GM19467 (cell line): ENCODE results near the gene ACOXL.
A peak's percentile ranks its signal among the peaks of the same experiment; 100 is the strongest.

Experiments used
- ATAC-seq: cut with Tn5 transposase; IDR thresholded peaks from one replicate; pipeline ENCODE4 v1.9.1; 2021; ENCODE audit warnings: mild to moderate bottlenecking, moderate library complexity; ENCODE audit not compliant: unreplicated experiment

Gene ACOXL

DNA sequence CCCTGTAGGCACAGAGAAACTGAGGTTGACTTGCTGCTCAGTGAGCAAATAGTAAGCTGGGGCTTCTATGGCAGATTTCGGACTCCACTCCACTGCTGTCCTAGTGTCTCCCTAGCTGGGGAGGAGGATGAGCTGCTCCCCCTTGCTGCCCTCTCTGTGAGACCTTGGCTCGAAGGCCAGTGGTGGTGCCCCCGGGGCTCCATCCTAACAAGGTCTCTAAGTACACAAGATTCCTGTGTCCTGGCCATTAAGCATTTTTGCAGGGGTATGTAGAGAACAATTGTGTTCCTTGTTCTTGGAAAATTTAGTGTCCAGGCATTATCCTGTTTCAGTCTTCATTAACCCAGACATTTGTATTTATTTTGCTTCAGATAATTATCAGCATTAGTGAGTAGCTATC lies 367.0 kb downstream of the ACOXL start:
- no peak for ATAC-seq

DNA sequence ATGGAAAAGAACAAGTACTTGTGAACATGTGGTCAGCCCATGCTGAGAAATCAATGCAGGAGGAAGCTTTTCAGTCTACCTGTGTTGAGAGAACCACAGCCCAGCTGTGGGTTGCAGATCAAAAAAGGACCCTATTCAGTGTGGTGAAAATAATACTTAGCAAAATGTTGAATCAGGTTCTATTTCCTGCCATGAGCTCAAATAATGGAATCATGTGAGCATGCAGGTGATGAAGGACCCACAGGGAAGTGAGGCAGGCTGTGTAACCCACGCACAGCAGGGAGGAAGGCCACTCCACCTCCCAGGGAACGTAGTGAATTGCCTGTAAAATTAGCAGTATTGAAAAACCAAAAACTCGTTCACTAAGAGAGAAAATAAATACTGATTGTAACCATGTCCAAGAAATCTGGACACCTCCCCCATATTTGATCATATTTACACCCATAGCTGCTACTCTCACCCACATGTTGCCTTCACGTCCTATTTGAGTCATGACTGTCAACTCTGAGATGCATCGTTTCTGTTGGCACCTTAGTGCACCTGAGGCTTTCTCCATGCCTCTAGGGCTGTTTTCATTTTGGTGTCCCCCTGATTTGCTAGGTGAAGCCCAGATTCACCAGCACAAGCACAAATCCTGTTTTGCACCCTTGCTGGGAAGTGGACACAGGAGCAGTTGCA lies 367.9 kb downstream of the ACOXL start:
- ATAC-seq = peak; percentile 27

DNA sequence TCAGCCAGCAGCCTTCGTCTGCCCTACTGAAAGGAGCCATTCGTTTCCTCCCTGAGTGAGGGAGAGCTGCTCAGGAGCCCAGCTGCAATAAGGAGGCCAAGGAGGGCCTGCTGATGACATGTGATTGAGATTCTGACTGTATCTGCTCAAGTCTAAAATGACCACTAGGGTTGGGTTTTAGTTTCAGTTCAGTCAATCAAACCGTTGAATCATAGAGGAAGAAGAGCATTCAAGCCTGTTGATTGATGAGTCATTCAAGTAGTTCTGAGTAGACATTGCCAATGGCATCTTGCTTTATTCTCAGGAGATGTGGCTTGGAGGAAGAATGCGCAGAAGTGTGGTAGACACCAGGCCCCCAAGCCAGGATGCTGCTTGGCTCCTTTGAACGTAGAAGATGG lies 368.4 kb downstream of the ACOXL start:
- ATAC-seq = peak; percentile 69

DNA sequence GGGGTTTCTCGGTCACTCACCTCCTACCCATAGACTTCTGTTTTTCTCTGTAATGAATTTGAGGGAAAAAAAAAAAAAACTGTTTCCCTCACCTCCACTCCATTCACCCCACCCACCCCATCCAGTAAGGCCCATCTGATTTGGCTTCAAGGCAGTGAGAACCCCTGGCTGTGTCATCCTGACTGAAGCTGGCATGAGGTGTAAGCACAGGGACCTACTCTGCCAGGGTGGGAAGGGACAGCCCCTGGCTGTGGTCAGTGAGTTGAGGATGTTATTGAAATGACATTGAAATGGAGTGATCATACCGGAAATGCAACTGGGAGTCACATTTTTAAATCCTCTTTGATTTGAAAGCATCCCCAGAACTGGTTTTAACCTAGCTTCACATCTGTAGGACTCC lies 369.2 kb downstream of the ACOXL start:
- no peak for ATAC-seq

DNA sequence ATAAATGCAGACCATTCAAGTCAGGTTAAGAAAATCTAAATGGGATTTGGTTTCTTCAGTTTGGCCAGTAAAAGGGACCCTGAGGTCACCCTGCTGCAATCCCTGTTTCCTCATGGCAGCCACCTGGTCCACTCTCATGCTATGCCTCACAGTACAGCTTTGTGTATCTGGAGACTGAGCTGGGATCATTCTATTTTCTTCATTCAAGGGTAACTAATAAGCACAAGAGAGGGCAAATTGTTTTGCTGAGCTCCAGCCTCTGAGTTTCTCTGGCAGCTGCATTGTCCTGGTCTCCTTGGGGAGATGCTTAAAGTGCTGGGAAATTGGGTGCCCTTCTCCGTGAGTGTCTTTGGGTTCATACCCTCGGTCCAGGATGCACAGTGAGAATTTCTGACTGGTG lies 369.8 kb downstream of the ACOXL start:
- ATAC-seq = no peak

DNA sequence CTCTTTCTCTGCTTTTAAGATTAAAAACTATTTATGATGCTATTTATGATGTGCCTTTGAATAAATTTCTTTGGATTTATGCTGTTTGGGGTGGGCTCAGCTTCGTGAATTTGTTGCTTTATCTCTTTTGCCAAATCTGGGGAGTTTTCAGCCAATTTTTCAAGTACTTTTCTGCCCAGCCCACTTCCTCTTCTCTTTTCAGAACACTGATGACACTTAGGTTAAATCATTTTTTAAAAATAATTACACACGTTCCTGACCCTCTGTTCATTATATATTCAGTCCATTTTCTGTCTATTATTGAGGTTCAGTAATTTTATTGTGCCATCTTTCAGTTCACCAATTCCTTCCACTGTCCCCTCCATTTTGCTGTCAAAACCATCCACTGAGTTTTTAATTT lies 373.6 kb downstream of the ACOXL start:
- no peak for ATAC-seq

DNA sequence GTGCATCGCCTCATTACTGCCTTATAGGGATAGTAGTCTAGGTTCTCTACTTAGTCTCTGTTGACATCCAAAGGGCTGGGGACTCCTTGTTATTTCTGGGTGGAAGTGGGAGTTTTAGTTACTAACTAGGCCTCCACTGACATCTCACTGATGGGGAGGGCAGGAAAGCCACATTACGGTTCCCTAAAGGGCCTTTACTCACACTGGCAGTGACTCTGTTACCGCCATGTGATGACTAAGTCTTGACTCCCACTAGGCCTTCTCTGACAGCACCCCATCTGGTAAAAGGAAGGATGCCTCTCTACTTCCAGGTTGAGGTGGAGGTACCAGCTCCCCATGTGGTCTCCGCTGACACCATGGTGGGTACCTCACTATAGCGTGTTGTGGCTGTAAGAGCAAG lies 374.3 kb downstream of the ACOXL start:
- no peak for ATAC-seq

DNA sequence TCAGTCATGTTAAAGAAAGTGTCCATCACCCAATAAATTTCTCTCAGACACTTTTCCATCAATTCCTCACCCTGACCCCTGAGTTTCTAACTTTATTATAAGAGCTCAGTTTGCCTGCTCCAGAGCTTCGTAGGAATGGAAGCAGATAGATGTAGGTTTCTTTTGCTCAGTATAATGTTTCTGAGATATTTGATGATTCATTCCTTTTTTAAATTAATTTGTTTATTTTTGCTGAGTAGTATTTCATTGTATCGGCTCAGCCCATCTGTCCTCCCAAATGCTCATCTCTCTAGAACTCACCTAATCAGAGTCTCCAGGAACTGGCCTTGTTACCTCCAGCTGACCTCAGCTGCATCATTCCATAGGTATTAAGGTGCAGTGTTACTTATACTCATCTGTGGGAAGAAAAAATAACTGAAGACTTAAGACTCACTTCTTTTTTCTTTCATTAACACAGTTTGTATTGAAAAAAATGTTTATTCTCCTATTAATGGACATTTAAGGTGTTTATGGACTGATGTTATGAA lies 376.4 kb downstream of the ACOXL start:
- no peak for ATAC-seq

DNA sequence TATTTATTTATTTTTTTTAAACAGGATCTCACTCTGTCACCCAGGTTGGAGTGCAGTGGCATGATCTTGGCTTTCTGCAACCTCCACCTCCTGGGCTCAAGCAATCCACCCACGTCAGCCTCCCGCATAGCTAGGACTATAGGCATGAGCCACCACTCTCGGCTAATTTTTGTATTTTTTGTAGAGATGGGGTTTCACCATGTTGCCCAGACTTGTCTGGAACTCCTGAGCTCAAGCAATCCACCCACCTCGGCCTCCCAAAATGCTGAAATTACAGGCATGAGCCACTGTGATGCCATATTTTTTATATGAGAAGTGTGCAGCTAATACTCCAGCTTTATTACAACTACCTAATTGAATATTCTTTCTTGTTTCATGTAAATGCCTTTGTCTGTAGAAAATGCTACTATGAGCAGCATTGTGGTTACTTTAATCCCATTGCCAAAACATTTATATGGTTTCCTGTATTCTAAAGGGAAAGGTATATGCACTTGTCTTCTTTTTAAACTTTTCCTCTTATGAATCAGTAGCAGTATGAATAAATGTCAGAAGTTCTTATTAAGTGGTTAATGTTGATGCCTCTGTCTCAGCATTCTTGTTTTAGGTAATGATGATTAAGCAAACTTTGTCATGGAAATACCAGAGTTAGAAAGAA lies 378.9 kb downstream of the ACOXL start:
- ATAC-seq = no peak

DNA sequence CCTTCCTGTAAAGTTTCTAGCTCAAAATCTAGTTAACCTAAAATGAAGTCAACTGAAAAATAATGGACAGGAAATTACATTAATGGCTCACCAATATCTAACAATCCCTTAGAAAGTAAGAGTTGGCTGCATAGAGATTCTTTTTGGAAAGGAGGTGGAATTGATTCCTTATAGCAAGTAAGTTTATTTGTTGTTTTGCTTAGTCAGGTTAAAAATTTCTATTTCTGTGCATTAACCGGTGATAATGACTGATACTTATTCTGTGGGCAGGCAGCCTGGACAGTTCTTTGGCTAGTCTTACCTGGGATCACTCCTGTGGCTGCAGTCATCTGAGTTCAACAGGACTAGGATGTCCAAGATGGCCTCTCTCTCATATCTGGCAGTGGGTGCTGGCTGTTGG lies 381.5 kb downstream of the ACOXL start:
- ATAC-seq = no peak

DNA sequence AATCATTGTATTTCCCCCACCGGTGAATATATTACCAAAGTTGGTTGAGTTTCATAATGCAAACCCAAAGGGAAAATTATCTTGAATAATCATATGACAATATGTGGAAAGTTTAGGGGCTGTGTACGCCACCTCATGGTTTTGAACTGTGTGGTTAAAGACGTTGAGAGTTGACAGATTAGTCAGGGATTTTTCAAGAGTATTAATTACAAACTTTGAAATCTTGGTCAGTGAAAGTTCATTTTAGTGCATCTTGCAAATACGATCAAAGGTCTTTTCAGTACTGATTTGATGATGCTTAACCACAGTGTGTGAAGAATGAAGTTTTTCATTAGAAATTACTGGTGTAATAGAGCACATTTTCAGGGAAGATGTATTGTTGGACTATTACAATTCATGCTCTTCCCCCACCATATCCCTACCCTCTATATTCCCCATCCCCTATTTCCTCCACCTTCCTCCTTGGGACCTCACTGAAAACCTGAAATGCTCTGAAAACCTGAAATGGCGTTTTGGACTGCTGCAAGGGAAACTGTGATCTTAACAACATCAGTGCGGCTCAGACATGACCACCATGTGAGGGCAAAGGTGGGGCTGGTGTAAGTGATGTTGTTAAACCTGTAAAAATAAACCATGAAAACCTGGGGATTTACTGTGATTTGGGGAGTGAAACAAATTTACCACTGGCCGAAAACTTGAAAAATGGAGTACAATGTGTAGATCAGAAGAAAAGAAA lies 383.8 kb downstream of the ACOXL start:
- no peak for ATAC-seq

DNA sequence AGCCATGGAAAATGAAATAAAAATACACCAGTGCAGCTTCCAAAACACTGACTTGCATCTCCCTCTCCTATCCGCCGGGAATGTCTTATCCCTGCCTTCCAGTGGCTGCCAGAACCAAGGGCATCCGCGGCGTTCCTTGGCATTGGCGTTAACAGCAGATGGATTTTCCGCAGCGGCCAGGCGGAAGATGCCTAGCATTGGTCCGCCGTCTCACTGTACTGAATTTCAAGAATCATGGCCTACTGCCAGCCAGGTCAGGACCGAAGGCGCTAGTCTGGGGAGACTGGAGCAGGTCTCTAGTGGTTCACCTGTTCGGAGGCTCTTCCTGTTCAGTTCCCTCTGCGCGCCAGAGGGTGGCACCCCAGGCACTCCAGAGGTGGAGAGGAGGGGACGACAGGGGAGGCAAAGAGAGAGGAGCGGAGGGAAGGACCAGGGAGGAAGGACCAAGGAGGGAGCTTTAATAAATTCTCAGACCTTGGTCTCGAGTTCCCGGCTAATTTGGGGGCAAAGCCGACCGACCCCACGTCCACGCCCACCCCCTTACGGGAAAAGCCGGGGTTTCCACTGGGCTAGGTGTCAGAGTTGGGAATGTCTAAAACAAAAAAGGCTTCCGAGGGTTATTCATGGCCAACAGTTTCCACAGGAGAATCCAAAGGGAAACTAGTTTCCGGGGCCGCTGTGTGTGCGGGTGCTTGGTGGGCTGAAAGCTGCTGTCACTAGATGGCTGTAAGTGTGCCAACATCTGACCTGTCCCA lies 384.6 kb downstream of the ACOXL start:
- ATAC-seq = no peak

DNA sequence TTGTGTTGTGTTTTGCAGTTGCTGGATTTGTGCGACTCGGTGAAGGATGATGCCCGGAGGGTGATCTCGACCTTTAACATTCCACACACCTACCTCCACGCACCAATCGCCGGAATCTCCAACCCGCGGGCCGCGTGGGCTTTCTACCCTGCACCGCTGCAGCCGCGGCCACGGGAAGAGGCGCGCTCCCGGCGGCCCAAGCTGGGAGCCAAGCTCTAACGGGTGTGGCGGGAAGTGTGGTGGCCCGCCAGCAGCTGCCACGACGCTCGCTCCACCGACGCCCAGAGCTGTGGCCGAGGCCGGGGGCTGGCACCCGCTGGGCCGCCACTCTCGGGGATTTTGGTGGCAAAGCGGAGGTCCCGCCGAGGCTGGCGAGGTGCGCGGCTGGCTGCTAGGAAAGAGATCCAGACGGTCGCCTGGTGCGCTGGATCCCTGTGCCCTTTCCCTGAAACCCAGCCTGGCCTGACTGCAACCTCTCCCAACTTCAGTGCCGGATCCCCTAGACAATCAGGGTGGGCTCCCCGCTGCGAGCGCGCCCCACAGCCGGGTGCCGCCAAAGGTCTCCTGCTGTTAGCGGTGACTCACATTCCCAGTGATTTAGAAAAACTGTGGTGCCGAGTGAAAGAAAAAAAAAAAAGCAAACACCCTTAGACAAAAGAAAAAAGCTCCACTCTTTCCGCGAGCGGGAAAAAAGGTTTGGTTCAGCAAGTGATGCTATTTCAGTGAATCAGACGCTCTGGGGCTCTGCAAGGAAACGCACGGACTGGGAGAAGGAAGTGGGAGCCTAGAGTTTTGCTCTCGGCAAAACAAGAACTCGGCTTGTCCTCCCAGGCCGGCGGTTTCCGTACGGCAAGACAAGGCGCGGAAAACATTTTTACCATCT lies 385.5 kb downstream of the ACOXL start:
- no peak for ATAC-seq

DNA sequence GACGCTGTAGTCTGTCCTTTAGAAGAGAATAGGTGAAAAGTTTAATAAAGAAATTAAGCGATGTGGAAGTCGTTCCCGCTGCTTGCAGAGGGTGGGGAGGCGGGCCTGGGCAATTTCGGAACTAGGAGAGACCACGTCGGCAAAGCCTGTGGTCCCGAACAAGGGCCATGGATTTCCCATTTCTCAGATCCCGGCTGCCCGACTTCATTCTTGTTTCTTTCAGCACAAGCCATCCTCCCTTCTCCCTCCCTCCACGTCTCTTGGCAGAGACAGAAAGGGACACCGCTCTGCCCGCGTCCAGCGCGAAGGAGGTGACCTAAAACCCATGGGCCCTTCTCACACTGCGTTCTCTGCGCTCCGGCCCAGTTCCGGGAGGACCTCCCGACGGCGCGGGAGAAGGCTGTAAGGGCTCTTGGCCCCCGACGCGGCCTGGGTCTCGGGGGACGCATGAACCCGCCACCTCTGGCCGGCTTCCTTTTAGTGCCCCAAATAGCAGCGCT lies 386.2 kb downstream of the ACOXL start:
- ATAC-seq = no peak

DNA sequence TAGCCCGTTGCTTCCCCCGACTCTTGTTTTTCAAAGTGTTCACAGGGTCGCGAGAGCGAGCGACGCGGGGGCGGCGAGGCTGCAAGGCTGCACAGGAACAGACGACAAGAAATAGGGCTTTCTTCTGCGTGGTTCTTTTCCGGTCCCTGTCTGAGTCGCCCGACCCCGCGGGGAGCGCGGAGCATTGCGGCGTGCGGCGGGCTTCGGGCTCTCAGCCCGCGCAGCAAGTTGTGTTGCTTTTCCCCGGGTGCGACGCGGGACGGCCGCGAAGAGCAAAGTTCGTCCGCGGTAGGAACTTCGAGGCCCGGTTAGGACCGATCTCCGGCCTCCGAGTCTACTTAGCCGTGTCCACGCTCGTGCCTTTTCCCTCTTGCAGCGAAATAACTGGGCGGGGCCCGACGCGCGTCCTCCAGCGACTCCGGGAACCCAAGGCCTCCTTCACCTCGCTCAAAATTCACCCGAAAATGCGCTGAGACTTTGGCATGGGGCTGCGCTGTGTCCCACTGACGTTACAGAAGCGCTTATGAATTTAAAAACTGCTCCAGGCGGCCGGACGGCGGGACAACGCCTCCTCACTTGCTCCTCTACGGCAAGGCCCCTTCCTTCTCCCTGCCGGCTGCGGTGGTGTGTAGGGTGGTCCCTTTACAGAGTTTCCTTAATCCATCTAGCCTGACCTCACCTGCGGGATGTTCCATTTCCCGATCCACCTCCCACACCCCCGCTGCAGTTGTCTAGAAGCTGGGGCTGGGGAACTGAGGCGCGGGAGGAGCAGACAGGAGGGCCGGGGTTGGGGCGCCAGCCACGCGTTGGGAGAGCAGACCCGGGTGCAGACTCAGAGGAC lies 386.8 kb downstream of the ACOXL start:
- ATAC-seq = no peak

DNA sequence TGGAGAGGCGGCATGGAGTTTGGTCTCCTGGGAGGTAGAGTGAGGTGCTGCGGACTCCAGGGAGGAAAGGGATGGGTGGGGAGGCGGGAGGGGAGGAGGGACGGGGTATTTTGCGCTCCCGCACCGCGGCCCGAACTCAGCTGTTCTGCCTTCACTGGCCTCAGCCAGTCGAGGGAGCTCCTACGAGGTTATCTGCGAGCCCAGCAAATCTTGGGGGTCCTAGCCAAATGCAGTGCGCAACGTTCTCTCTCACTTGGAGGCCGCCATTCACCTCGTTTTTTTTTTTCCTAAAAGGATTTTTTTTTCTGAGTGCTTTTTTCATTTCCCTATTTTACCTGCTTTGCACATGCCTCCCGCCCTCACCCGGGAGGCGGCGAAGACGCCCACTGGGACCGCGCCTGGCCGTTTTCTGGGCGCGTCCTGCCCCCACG lies 387.5 kb downstream of the ACOXL start:
- ATAC-seq = no peak

DNA sequence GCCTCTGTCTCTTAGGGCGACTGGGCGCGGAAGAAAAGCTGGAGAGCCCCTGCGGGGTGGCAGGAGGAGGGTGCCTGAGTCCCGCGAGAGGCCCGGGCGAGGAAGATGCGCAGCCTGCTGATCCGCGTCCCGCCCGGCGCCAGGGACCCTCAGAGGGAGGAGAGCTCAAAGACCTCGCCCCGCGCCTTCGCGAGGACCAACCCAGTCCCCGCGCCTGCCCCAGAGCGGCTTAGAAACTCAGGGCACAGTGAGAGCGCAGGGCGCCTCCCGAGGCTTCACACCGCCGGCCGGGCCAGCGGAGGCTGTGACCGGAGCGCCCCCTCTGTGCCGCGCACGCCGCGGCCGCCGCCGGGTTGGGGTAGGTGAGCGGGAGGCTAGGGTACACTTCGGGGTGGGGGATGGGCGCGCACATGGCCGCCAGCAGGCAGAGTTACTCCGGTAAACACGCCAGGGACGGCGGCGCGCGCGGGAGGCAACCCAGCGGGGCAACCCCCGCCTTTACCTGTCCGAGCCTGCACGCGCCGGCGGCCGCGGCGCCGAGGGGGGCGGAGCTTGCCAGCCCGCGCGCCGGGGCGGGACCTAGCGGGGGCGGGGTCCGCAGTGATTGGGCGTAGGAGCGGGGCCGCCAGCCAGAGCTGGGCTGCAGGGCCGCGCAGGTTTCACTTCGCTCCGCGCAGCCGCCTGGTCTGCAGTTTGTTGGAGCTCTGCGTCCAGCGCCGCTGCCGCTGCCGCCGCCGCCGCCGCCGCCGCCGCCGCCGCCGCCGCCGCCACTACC lies 388.1 kb downstream of the ACOXL start, which contains the start of gene BCL2L11:
TSS of gene BCL2L11 (plus strand) at position 662 of the 775 bp plus-strand sequence. CDS start 2,832 bp downstream, outside the sequence.
- ATAC-seq = peak; percentile 49
